Subcutaneous adipose tissue (tissue), 4 donors: Measurements from ENCODE around the gene ADCY5. TPM values are rescaled to one million over a fixed set of nuclear protein-coding genes. Genes with fewer than 3 reads are reported as not detected.

ENCODE experiments used
- total RNA-seq, 4 donors: library from RNA; depleted of rRNA; stranded (reverse); fragments of >200 nt; gene quantifications; one replicate each; pipeline ENCODE4 v1.1.0, GENCODE V29; 2016
- TF ChIP-seq, protein P1 (sequence below): fragments of 450-650 bp; IDR thresholded peaks from one replicate; pipeline ENCODE4 v1.5.1; 2016; ENCODE audit warnings: low read depth, mild to moderate bottlenecking, control low read depth, antibody characterized with exemption, moderate library complexity

The ADCY5 gene
- total RNA-seq, 4 donors from 2014 or later, result 16.1 to 52.2 (median 38.0) TPM

DNA sequence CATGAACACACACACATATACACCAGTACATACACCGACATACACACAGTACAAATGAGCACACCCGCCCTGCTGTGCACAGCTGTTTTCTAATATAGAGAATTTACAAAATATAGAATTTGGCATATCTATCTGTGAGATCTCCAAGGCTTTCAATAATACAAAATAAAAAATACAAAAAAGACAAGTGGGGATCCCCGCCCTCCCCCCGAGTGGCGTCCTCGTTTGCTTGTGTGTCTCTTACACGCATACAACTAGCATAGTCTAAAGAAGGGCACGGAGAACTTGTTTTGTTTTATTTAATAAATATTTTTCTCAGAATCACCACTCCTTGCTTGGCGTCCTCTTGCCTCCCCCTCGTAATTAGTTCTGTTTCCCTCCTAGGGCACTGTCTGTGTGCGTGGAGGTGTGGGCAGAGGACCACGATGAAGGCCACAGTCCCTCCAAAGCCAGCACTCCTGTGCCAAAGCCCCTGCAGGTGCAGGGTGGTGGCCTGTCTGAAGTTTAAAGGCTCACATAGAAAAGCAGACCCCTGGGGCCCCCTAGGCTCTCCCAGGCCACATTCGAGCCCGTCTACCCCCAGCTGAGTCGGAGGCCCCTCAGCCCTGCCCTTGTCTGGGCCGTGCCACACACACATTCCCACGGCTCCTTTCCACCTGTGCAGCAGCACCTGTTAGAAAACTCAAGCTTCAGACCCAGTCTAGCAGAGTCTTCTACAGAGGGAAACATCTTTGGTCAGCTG lies 165.1 kb downstream of the ADCY5 start:
- TF ChIP-seq, protein P1, sequence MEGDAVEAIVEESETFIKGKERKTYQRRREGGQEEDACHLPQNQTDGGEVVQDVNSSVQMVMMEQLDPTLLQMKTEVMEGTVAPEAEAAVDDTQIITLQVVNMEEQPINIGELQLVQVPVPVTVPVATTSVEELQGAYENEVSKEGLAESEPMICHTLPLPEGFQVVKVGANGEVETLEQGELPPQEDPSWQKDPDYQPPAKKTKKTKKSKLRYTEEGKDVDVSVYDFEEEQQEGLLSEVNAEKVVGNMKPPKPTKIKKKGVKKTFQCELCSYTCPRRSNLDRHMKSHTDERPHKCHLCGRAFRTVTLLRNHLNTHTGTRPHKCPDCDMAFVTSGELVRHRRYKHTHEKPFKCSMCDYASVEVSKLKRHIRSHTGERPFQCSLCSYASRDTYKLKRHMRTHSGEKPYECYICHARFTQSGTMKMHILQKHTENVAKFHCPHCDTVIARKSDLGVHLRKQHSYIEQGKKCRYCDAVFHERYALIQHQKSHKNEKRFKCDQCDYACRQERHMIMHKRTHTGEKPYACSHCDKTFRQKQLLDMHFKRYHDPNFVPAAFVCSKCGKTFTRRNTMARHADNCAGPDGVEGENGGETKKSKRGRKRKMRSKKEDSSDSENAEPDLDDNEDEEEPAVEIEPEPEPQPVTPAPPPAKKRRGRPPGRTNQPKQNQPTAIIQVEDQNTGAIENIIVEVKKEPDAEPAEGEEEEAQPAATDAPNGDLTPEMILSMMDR, result no peak

DNA sequence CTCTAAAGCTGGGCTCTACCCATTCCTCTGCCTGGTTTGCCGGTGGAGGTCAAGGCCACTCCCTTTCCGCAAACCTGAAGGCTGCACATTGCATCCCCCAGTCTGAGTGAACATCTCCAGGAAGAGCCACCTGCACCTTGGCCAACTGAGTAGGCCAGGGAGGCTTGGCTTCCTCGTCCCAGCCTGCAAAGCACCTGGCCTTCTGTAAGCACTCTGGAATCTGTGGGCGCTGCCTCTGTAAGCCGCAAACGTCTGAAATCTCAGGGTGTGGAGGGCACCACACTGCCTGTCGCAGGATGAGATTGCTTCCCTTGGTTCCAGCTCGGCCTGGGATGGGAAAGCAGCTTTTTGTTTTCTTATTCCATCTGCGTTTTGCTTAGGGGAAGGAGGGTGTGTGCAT lies 165.8 kb downstream of the ADCY5 start:
- TF ChIP-seq, protein P1, result no peak

- TF ChIP-seq, protein P1, result no peak
Observed at GRCh38 chr3:123282461-123282860, 166.4 kb downstream of the ADCY5 start.

DNA sequence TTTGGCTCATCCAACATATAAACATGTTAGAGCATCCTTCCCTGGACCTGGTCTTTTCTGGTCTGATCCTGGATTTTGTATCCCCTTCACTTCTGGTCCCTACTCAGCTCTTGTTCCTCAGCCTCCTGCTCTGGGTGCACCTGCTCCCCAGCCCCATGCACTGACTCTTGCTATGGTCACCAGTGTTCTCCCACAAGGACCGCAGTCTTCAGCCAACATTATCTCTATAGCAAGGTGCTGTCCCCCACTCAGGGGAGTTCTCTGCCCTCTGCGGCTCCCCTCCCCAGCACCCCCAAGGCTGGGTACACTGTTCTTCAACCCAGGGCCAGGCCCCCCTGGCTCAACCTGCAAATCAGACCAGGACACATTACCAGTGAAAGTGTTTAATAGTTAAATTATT lies 167.0 kb downstream of the ADCY5 start:
- TF ChIP-seq, protein P1, result no peak

- TF ChIP-seq, protein P1, result no peak
Observed at GRCh38 chr3:123281406-123281805, 167.5 kb downstream of the ADCY5 start.

GRCh38 chr3:123279121-123279520 lies 169.8 kb downstream of the ADCY5 start:
- TF ChIP-seq, protein P1, result no peak

DNA sequence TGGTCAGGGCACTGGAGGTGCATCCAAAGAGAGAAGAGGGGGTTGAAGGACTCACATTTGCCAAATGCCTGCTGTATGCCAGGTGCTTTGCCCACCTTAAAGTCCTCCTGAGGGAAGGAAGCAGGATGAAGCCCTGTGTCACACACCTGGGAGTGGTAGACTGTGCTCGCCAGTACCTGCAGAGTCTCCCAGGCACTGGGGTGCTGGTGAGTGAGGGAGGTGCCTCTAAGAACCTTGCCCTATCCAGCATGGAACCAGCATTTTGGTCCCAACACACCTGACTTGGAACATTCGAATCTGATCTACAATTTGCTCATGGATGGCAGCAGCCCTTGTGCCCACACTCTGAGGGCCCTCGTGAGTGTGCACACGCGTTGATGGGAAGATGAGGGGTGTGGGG lies 170.4 kb downstream of the ADCY5 start:
- TF ChIP-seq, protein P1, result no peak
